AG10803 (cell line): ENCODE data around the gene RALGAPA2.

ENCODE experiments used
- DNase-seq: peaks from one replicate; pipeline ENCODE4 v3.0.0; 2010; ENCODE audit warnings: low read depth
- H3K4me3 ChIP-seq: 2 replicates; pipeline ENCODE4 v1.5.1; 2011; ENCODE audit warnings: mild to moderate bottlenecking, low read length, control low read depth
- TF ChIP-seq, protein P1 (sequence below): conservative IDR thresholded peaks from 2 replicates; pipeline ENCODE4 v1.5.1; 2011; ENCODE audit warnings: mild to moderate bottlenecking, low read length, control low read depth, inconsistent platforms

RALGAPA2 gene

GRCh38 chr20:20683481-20684321 is 28.7 kb downstream of the RALGAPA2 start:
- H3K4me3 ChIP-seq: no peak overlapping the region
- TF ChIP-seq, protein P1, sequence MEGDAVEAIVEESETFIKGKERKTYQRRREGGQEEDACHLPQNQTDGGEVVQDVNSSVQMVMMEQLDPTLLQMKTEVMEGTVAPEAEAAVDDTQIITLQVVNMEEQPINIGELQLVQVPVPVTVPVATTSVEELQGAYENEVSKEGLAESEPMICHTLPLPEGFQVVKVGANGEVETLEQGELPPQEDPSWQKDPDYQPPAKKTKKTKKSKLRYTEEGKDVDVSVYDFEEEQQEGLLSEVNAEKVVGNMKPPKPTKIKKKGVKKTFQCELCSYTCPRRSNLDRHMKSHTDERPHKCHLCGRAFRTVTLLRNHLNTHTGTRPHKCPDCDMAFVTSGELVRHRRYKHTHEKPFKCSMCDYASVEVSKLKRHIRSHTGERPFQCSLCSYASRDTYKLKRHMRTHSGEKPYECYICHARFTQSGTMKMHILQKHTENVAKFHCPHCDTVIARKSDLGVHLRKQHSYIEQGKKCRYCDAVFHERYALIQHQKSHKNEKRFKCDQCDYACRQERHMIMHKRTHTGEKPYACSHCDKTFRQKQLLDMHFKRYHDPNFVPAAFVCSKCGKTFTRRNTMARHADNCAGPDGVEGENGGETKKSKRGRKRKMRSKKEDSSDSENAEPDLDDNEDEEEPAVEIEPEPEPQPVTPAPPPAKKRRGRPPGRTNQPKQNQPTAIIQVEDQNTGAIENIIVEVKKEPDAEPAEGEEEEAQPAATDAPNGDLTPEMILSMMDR: no peak
- DNase-seq: no peak

DNA sequence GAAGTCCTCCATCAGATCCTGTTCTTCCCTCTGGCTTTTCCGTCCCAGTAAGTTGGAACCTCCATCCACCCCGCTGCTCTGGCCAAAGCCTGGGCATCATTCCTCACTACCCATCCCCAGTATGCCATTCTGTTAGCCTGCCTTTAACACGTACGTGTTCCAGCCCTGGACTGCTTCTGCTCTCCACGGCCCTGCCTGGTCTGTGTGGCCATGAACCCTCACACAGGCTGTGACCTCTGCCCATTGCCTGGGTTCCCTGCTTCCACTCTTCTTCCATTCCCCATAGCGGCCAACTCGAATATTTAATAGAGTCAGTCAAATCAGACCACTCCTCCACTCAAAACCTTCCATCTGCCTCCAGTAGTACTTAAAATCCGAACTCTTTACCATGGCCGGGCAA is 29.4 kb downstream of the RALGAPA2 start:
- H3K4me3 ChIP-seq: no peak overlapping the region
- TF ChIP-seq, protein P1: no peak
- DNase-seq: no peak

DNA sequence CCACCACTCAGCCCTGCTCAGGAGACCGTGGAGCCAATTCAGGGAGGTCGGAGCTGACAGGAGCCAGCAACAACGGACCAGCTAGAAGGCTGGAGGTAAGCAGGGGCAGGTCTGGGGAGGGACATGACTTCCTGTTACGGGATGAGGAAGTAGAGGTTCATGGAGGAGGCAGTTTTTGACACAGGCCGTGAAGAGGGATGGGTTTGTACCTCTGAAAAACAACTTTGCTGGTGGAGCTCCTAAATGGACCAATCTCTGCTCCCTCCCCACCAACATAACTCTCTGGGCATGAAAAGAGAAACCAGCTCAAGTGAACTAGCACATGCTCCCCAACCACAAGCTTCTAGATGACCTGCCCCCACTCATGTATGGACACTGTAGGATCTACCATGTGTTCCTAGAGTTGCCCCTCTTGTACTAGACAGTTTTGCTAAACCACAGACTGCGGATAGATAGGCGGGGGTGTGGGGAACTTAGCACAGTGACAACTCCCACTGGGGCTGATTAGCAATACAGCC is 31.4 kb downstream of the RALGAPA2 start:
- no peak for DNase-seq
- H3K4me3 ChIP-seq: no peak overlapping the region
- TF ChIP-seq, protein P1: no peak

DNA sequence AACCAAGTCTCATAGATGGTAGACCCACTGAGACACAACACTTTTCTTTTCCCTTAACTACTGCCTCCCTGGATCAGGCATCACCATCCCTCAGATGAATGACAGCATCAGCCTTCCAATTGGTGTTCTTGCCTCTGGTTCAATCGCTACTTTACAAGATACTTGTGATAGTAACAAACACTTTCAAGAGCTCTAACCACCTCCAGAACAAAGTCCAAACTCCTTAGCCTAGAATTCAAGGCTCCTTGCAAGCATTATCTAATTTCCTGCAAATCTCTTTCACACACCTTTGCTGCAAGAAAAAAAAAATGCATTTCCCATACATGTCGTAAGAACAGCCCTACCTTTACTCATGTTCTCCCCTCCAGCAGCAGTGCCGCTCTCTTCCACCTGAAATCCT is 33.1 kb downstream of the RALGAPA2 start:
- DNase-seq: no peak
- H3K4me3 ChIP-seq: no peak overlapping the region
- TF ChIP-seq, protein P1: no peak

DNA sequence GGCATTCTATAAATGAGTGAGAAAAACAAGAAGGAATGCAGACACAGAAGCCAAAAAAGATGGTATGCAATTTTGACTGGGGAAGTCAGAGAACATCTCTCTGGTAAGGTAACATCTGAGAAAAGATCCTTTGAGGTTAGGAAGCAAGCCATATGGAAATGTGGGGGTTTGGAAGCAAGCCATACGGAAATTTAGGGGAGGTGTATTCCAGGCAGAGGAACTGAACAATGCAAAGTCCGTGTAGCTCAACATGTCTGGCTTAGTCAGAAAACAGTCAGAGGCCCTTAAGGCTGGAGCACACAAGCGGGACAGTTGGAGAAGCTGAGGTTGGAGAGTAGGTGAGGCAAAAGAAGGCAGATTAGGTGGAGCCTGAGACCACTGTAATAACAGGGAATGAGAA is 35.3 kb downstream of the RALGAPA2 start:
- H3K4me3 ChIP-seq: no peak overlapping the region
- TF ChIP-seq, protein P1: no peak
- peak; percentile 55 for DNase-seq

DNA sequence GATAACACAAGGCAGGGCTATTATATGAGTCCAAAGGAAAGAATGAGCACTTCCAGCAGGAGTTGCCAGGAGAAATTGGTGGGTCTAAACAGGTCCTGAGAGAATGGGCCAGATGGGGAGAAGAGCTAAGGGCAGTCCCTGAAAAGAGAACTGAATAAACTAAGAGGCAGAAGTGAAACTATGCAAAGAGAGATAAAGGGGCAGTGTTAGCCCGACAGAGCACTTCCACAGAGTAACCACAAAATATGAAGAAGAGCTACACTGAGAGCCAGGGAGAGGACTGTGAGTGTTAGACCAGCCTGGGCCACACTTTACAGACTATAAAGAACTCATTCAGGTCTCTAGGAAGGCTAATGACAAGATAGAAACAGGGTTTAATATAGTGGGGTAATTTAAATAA is 43.8 kb downstream of the RALGAPA2 start:
- no peak overlapping the region for H3K4me3 ChIP-seq
- no peak for DNase-seq

More for the DNA sequence above, 43.8 kb downstream of the RALGAPA2 start:
- TF ChIP-seq, protein P1: no peak
